Neutrophil (primary cell): Measurements from ENCODE around the gene TCF12.

ENCODE experiments used
- H3K27ac ChIP-seq: fragments of 200-600 bp; sonication (generic); 2 replicates; pipeline ENCODE4 v1.5.1; 2016; ENCODE audit warnings: mild to moderate bottlenecking, moderate library complexity
- H3K27me3 ChIP-seq: fragments of 200-600 bp; sonication (generic); 2 replicates; pipeline ENCODE4 v1.6.0; 2016; ENCODE audit warnings: mild to moderate bottlenecking
- H3K36me3 ChIP-seq: fragments of 200-600 bp; sonication (generic); 2 replicates; pipeline ENCODE4 v1.5.1; 2017
- H3K4me1 ChIP-seq, 2 experiments: fragments of 200-600 bp in 1 of 2; sonication (generic) in 1 of 2; 1 replicate in 1 of 2; 2 replicates in 1 of 2; pipeline versions ENCODE4 v1.5.1 to v1.6.1; 2013 to 2016; ENCODE audit warnings: low read depth in 1 of 2, low read length in 1 of 2, mild to moderate bottlenecking in 1 of 2, moderate library complexity in 1 of 2; ENCODE audit not compliant: control insufficient read depth in 1 of 2, insufficient read depth in 1 of 2
- H3K4me3 ChIP-seq, 2 experiments: fragments of 200-600 bp in 1 of 2; sonication (generic) in 1 of 2; 1 replicate in 1 of 2; 2 replicates in 1 of 2; pipeline ENCODE4 v1.5.1; 2013 to 2016; ENCODE audit warnings: low read depth in 1 of 2, low read length in 1 of 2, mild to moderate bottlenecking in 1 of 2, moderate library complexity in 1 of 2
- H3K9me3 ChIP-seq: fragments of 200-600 bp; sonication (generic); 2 replicates; pipeline ENCODE4 v1.5.1; 2016
- TF ChIP-seq, protein P1 (sequence below): fragments of 200-600 bp; sonication (generic); IDR thresholded peaks from 2 replicates; pipeline ENCODE4 v1.5.1; 2016; ENCODE audit warnings: antibody characterized with exemption

TCF12 gene

DNA sequence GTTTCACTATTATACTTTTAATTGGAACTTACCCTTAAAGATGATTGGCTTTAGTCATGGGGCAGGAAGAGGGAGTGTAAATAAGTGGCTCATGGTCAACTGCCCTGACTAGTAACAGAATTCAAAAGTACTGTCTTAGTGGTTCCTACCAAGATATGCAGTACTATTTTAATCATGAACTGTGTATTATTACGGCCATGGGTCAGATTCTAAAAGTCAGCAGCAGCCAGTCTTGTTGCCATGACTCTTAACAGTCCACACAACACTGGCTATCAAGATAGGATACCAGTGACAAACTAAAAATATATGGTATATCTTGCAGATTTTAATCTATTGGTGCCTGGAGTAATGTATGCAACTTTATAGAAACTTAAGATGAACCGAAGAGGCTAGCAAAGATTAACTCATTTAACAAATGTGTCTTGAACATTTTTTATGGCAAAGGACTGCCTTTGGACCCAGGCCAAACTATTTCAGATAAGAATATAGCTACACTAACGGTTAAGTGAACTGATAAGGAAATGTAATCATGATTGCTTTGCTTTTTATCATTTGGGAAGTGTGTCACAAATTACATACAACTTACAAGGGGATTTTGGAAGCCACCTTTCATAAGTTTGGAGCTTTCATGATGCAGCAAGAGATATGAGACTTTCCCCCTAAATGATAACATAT, 163.7 kb downstream of the TCF12 start:
- no peak overlapping the region for H3K27ac ChIP-seq
- peaks cover 14 to 18% of the 10 kb centered on the region in 2 experiments for H3K4me1 ChIP-seq
- TF ChIP-seq, protein P1, sequence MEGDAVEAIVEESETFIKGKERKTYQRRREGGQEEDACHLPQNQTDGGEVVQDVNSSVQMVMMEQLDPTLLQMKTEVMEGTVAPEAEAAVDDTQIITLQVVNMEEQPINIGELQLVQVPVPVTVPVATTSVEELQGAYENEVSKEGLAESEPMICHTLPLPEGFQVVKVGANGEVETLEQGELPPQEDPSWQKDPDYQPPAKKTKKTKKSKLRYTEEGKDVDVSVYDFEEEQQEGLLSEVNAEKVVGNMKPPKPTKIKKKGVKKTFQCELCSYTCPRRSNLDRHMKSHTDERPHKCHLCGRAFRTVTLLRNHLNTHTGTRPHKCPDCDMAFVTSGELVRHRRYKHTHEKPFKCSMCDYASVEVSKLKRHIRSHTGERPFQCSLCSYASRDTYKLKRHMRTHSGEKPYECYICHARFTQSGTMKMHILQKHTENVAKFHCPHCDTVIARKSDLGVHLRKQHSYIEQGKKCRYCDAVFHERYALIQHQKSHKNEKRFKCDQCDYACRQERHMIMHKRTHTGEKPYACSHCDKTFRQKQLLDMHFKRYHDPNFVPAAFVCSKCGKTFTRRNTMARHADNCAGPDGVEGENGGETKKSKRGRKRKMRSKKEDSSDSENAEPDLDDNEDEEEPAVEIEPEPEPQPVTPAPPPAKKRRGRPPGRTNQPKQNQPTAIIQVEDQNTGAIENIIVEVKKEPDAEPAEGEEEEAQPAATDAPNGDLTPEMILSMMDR: no peak

GRCh38 chr15:57084192-57084591, 165.7 kb downstream of the TCF12 start:
- no peaks in the 10 kb centered on the region for H3K36me3 ChIP-seq
- H3K9me3 ChIP-seq: no peaks in the 10 kb centered on the region
- TF ChIP-seq, protein P1: no peak
- no peaks in the 10 kb centered on the region for H3K27me3 ChIP-seq
- no peak overlapping the region for H3K4me3 ChIP-seq
- H3K27ac ChIP-seq: no peak overlapping the region
- peaks cover 12 to 15% of the 10 kb centered on the region in 2 experiments for H3K4me1 ChIP-seq

More for the DNA sequence above, 163.7 kb downstream of the TCF12 start:
- Histone ChIP-seq H3K4me3 (no peak overlapping the region), H3K9me3 (no peaks in the 10 kb centered on the region), H3K36me3 (no peaks in the 10 kb centered on the region), H3K27me3 (no peaks in the 10 kb centered on the region)

GRCh38 chr15:57085267-57085666, 166.8 kb downstream of the TCF12 start:
- H3K27me3 ChIP-seq: no peaks in the 10 kb centered on the region
- H3K36me3 ChIP-seq: no peaks in the 10 kb centered on the region
- H3K9me3 ChIP-seq: no peaks in the 10 kb centered on the region
- H3K4me1 ChIP-seq: peaks cover under 1 to 4% of the 10 kb centered on the region in 2 experiments
- TF ChIP-seq, protein P1: no peak
- no peak overlapping the region for H3K27ac ChIP-seq
- no peak overlapping the region for H3K4me3 ChIP-seq

- no peak overlapping the region for H3K4me3 ChIP-seq
- H3K27ac ChIP-seq: no peak overlapping the region
- H3K9me3 ChIP-seq: no peaks in the 10 kb centered on the region
- H3K4me1 ChIP-seq: no peaks in the 10 kb centered on the region
- H3K36me3 ChIP-seq: no peaks in the 10 kb centered on the region
- TF ChIP-seq, protein P1: no peak
- no peaks in the 10 kb centered on the region for H3K27me3 ChIP-seq
Observed at GRCh38 chr15:57086857-57087427, 168.5 kb downstream of the TCF12 start.

GRCh38 chr15:57089815-57090495, 171.5 kb downstream of the TCF12 start:
- no peaks in the 10 kb centered on the region for H3K27me3 ChIP-seq
- H3K9me3 ChIP-seq: no peaks in the 10 kb centered on the region
- no peaks in the 10 kb centered on the region for H3K4me1 ChIP-seq
- H3K4me3 ChIP-seq: no peak overlapping the region
- H3K27ac ChIP-seq: no peak overlapping the region
- peaks cover 8% of the 10 kb centered on the region for H3K36me3 ChIP-seq
- TF ChIP-seq, protein P1: no peak
